Parathyroid adenoma (tissue), 2 donors: ENCODE data around the gene ADH4.

Experiments used
- H2AFZ ChIP-seq: fragments of 300-600 bp; sonication (generic); one replicate; pipeline ENCODE4 v1.7.0; 2017; ENCODE audit warnings: antibody characterized with exemption, mild to moderate bottlenecking
- H3K27ac ChIP-seq: fragments of 300-600 bp; sonication (generic); one replicate; pipeline ENCODE4 v1.7.0; 2017
- H3K27me3 ChIP-seq: fragments of 300-600 bp; sonication (generic); one replicate; pipeline ENCODE4 v1.7.0; 2017; ENCODE audit warnings: low read length; ENCODE audit not compliant: control insufficient read depth, insufficient read depth
- H3K36me3 ChIP-seq: fragments of 300-600 bp; sonication (generic); one replicate; pipeline ENCODE4 v1.7.0; 2017; ENCODE audit warnings: low read length; ENCODE audit not compliant: control insufficient read depth, insufficient read depth
- H3K4me1 ChIP-seq: fragments of 300-600 bp; sonication (generic); one replicate; pipeline ENCODE4 v1.7.0; 2017; ENCODE audit warnings: control low read depth
- H3K4me2 ChIP-seq: fragments of 300-600 bp; sonication (generic); one replicate; pipeline ENCODE4 v1.7.0; 2017; ENCODE audit warnings: low read length
- H3K4me3 ChIP-seq: fragments of 300-600 bp; sonication (generic); one replicate; pipeline ENCODE4 v1.7.0; 2017; ENCODE audit warnings: low read depth, low read length
- H3K79me2 ChIP-seq: fragments of 300-600 bp; sonication (generic); one replicate; pipeline ENCODE4 v1.7.0; 2017; ENCODE audit warnings: control low read depth
- H3K9ac ChIP-seq: fragments of 300-600 bp; sonication (generic); one replicate; pipeline ENCODE4 v1.7.0; 2017; ENCODE audit warnings: mild to moderate bottlenecking
- H3K9me3 ChIP-seq: fragments of 300-600 bp; sonication (generic); one replicate; pipeline ENCODE4 v1.7.0; 2017; ENCODE audit warnings: low read length; ENCODE audit not compliant: control insufficient read depth
- TF ChIP-seq, protein P1 (sequence below): fragments of 300-600 bp; sonication (generic); IDR thresholded peaks from one replicate; pipeline ENCODE4 v1.7.0; 2017; ENCODE audit warnings: antibody characterized with exemption, mild to moderate bottlenecking
- donor health status: primary hyperparathyroidism.

ADH4 gene

GRCh38 chr4:99144587-99144986, 490 bp upstream of the ADH4 start:
- no peak overlapping the region for H3K9ac ChIP-seq
- H3K36me3 ChIP-seq: no peaks in the 10 kb centered on the region
- H3K4me2 ChIP-seq: no peak overlapping the region

GRCh38 chr4:99136329-99136728, 7.8 kb downstream of the ADH4 start:
- no peak overlapping the region for H3K4me2 ChIP-seq
- H2AFZ ChIP-seq: no peak overlapping the region
- H3K4me3 ChIP-seq: no peak overlapping the region
- no peaks in the 10 kb centered on the region for H3K9me3 ChIP-seq
- no peak overlapping the region for H3K27ac ChIP-seq
- H3K4me1 ChIP-seq: no peaks in the 10 kb centered on the region
- H3K27me3 ChIP-seq: no peaks in the 10 kb centered on the region
- TF ChIP-seq, protein P1, sequence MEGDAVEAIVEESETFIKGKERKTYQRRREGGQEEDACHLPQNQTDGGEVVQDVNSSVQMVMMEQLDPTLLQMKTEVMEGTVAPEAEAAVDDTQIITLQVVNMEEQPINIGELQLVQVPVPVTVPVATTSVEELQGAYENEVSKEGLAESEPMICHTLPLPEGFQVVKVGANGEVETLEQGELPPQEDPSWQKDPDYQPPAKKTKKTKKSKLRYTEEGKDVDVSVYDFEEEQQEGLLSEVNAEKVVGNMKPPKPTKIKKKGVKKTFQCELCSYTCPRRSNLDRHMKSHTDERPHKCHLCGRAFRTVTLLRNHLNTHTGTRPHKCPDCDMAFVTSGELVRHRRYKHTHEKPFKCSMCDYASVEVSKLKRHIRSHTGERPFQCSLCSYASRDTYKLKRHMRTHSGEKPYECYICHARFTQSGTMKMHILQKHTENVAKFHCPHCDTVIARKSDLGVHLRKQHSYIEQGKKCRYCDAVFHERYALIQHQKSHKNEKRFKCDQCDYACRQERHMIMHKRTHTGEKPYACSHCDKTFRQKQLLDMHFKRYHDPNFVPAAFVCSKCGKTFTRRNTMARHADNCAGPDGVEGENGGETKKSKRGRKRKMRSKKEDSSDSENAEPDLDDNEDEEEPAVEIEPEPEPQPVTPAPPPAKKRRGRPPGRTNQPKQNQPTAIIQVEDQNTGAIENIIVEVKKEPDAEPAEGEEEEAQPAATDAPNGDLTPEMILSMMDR: no peak
- H3K36me3 ChIP-seq: no peaks in the 10 kb centered on the region
- H3K79me2 ChIP-seq: no peaks in the 10 kb centered on the region
- no peak overlapping the region for H3K9ac ChIP-seq

More at GRCh38 chr4:99144587-99144986, 490 bp upstream of the ADH4 start:
- H3K27ac ChIP-seq: no peak overlapping the region
- H2AFZ ChIP-seq: no peak overlapping the region
- H3K9me3 ChIP-seq: no peaks in the 10 kb centered on the region
- H3K27me3 ChIP-seq: no peaks in the 10 kb centered on the region
- TF ChIP-seq, protein P1: no peak
- no peak overlapping the region for H3K4me3 ChIP-seq
- H3K4me1 ChIP-seq: no peaks in the 10 kb centered on the region
- H3K79me2 ChIP-seq: no peaks in the 10 kb centered on the region

- Histone ChIP-seq H3K9ac (no peak overlapping the region), H3K9me3 (no peaks in the 10 kb centered on the region), H3K36me3 (no peaks in the 10 kb centered on the region), H3K27me3 (no peaks in the 10 kb centered on the region), H3K4me2 (no peak overlapping the region), H3K4me1 (no peaks in the 10 kb centered on the region), H3K27ac (no peak overlapping the region), H3K79me2 (no peaks in the 10 kb centered on the region), H2AFZ (no peak overlapping the region), H3K4me3 (no peak overlapping the region)
- TF ChIP-seq, protein P1: no peak
These were observed 8.4 kb downstream of the ADH4 start for GRCh38 chr4:99135541-99136162.

- Histone ChIP-seq H3K27me3 (no peaks in the 10 kb centered on the region), H3K4me2 (no peak overlapping the region), H3K4me1 (no peaks in the 10 kb centered on the region), H3K36me3 (no peaks in the 10 kb centered on the region), H3K4me3 (no peak overlapping the region), H3K9me3 (no peaks in the 10 kb centered on the region), H2AFZ (no peak overlapping the region), H3K9ac (no peak overlapping the region), H3K79me2 (no peaks in the 10 kb centered on the region), H3K27ac (no peak overlapping the region)
- TF ChIP-seq, protein P1: no peak
These were observed 9.5 kb downstream of the ADH4 start for GRCh38 chr4:99134586-99134985.

DNA sequence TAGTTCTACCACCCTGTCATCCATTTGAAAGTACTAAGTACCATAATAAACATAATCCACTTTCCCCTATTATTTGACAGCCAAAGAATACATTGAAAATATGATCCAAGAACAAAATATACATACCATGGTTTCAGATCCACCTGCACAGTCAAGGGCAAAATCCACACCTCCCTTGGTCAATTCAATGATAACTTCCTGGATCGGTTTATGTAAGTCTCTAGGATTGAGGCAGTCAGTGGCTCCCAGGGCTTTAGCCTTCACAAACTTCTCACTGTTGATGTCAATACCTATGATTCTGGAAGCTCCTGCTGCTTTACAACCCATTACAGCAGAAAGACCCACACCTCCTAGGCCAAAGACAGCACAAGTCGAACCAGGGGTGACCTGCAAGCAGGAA, 12.7 kb downstream of the ADH4 start:
- TF ChIP-seq, protein P1: no peak

More for the DNA sequence above, 12.7 kb downstream of the ADH4 start:
- Histone ChIP-seq H2AFZ (no peak overlapping the region), H3K4me1 (no peaks in the 10 kb centered on the region), H3K27me3 (no peaks in the 10 kb centered on the region), H3K27ac (no peak overlapping the region), H3K9ac (no peak overlapping the region), H3K79me2 (no peaks in the 10 kb centered on the region), H3K4me3 (no peak overlapping the region), H3K36me3 (no peaks in the 10 kb centered on the region), H3K9me3 (no peaks in the 10 kb centered on the region), H3K4me2 (no peak overlapping the region)
